Stimulated activated CD8-positive, alpha-beta memory T cell treated with anti-CD3 and anti-CD28 coated beads, Interleukin-12 subunit alpha, Interleukin-12 subunit beta, amount 100 ng/mL, for 1 hour (primary cell): ENCODE measurements around the gene CAMK4.
"Not testable (repeated sequence)": the region's sequence is repeated elsewhere in the genome, so short reads cannot be mapped to it uniquely, and the experiment has no call there.

Experiments used
- DNase-seq: peaks from one replicate; pipeline ENCODE4 v3.0.0-alpha.2; 2020; ENCODE audit warnings: low read depth

CAMK4 gene

DNA sequence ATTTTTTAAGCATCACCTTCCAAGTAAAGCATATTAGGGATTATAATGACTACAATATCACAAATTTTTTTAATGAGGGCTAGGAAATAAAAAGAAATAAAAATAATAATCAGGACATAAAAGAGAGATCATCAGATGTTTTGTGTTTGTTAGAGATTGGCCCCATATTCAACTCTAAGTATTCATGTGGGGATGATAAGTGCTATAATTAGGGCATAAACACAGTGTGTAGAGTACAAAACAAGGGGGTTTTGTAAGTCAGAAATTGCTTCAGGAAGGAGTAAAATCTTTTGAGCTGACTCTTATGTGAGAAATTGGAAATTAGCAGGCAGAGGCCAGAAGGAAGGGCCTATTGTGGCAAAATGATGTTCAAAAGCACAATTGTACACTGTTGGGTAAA is 160.9 kb downstream of the CAMK4 start:
- no peak for DNase-seq

DNA sequence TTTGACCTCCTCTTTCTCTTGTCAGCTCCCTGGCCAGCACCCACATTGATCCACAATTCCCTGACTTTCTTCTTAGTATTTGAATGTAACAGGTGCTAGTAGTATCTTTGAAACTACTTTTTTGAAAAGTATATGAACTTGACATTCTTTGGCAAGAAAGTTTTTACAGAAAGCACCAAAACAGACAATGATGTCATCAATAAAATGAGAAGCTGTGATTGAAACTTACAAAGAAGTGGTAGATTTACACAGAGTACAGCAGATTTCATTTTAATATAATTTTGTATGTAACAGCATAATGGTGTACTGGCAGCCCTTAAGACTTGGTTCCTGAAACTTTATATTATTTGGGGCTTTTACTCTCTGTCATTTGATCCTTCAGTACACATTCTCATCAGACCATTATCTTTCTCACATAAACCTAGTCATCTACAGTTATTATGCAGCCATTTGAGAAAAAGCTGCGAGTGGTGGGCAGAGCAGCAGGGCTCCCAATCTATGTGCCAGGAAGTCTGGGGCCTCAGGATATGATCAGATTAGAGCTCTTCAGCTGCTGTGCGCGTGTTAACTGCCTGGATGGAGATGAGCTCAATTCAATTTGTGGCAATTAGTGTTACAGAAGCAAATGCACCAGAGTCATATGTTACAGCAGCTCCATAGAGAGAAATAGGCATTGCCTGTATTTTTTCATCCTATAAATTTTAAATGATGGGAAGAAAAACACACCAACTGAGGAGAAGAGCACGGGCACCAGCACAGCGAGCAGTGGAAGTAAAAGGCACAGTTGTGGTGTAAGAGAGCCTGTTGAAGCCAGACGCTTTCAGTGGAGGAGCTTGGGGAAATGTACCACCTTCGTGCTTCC is 162.0 kb downstream of the CAMK4 start:
- DNase-seq = no peak

DNA sequence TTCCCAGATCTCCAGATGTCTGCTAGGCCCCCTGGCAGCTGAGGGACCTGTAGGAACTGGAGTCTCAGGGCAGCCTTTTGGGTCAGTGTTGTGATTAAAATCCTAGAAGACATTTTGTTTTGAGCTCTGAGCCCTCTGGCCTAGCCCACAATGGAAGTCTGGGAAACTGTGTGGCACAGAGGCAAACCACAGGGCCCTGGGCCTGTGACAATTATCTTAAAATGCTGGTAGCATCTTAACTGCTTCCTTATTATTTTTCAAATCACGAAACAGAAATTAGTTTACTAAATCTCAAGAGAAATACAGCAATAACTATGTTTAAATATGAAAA is 162.6 kb downstream of the CAMK4 start:
- no peak for DNase-seq

DNA sequence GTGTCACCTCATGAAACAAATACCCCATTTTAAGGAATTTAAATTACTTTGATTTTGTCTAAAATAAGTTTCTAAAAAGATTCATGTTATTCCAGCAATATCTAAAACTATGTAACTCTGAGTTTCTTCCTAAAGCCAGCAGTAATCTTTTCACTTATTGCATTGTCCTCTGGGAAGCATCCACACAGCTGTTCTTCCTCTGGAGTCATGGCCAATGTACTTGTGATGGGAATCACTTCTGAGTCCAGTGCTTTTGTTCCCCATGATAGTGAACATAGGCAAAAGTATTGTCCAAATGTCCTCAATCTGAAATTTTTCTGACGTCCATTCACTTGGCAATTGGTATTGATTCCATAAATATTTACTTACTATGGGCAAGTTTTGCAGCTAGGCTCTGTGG is 163.2 kb downstream of the CAMK4 start:
- no peak for DNase-seq

DNA sequence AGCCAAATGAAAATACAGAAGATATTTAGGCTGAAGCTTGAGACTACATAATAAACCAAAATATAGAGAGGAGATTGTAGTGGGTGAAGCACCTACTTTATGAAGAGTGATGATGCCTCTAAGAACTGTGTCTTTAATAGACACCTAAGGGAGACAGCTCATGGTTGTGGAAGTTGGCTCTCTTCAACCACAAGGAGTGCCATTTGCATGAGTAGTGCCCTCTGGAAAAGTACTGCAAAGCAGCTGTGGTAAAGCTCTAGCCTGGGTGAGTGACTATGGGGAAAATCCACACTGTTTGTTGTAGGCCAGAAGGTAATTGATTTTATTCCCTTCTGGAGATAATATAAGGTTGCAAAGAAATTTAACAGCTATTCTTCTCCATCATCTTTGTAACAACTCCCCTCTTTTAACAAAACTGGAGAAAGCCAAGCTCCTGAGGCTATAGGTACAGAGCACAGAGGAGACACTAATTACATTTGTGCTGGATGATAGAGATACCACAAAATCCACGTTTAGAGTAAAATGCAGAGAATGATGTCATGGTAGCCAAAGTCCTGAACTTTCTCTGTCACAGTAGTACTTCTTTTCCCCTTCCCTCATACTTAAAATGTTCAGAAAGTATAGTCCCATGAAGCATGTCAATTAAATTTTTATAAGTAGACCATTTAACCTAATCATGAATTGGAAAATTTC is 165.4 kb downstream of the CAMK4 start:
- DNase-seq = no peak

DNA sequence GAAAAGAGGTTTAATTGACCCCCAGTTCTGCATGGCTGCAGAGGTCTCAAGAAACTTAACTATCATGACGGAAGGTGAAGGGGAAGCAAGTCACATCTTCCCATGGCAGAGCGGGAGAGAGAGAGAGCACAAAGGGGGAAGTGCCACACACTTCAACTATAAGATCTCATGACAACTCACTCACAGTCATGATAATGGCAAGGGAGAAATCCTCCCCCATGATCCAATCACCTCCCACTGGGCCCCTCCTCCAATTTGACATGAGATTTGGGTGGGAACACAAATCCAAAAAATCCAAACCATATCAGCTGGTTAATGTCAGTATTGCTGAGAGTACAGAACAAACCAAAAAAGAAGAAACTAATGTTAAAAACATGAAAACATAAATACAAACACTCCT is 168.0 kb downstream of the CAMK4 start:
- no peak for DNase-seq

DNA sequence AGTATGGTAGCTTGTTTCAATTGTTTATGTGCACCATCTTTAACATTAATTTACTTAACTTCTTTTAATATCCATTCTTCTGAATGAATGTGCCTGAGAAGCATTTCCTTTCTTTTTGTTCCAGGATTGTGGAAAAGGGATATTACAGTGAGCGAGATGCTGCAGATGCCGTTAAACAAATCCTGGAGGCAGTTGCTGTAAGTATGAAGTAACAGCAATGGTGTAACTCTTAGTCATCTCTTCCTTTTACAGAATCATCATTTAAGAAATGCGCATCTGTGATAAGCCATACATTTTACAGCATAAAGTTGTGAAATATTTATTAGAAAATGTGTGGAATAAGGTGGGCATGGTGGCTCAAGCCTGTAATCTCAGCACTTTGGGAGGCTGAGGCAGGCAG is 170.4 kb downstream of the CAMK4 start:
- no peak for DNase-seq

DNA sequence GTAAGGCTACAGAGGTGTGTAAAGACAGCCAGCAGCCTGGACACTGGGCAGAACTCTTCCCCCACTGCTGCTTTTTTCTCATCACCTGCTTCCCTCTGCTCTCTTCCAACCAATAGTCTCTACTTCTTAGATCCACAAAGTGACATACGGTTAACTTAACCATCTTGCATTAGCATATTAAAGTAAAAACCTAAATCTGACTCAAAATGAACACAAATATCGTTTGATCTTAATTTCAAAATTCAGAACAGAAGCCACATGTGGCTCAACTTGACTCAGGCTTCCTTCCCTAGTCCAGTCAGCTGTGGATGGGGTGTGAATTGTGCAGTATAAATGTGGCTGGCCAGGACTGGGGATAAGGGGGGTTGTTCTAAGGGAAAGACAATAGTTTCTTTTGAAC is 173.8 kb downstream of the CAMK4 start:
- no peak for DNase-seq

DNA sequence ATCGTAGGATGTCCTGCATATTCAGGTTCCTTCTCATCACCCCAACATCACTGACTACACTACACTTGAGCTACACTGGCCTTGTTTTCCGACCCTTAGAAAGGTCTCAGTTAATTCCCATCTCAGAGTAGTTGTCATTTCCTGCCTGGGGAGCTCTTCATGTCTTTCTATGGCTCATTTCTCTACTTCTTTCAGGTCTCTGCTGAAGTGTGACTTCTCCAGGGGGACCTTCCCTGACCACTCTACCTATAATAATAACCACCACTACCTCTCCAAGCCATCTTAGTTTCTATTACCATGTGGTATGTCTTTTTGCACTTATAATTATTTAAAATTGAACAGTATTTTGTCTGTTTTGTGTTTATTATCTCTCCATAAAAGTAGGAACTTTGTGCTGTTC is 174.9 kb downstream of the CAMK4 start:
- no peak for DNase-seq

DNA sequence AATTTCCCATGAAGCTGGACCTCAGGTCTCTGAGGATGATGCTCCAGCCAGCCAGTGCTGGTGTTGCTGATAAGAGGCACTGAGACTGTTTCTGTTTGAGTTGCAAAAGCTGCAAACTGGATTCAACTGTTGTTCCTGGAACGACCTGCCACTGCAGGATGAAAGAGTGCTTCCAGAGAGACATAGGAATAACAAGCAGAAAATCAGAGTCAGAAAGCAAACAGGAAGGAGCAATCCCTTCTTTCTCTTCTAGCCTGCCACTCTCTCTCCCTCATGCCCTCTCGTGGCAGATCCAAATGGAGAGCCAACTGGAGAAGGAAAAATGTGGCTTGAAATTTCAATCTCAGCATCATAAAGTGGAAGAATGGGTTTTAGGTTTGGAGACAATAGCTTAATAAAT is 177.7 kb downstream of the CAMK4 start:
- no peak for DNase-seq

DNA sequence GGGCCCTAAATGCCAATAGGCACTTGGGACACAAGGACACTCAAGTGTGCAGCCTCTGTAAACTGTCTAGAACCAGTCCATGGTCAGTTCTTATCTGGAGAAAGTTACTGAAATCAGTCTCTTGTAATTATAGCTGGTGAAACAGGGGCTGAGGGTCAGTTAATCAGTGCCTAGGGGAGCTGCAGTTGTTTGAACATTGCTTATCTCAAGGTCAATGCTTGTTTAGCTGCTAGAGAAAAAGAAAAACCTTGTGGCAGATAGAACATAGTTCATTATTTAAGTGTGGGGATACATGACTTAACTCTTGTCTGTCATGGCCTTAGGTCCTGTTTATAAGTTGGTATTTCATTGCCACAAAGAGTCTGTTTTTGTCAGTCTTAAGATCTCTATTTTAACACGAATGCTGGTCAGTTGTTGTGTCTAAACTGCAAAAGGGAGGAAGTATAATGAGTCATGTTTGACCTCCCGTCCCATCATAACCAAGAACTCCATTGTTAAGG is 180.1 kb downstream of the CAMK4 start:
- DNase-seq = no peak

DNA sequence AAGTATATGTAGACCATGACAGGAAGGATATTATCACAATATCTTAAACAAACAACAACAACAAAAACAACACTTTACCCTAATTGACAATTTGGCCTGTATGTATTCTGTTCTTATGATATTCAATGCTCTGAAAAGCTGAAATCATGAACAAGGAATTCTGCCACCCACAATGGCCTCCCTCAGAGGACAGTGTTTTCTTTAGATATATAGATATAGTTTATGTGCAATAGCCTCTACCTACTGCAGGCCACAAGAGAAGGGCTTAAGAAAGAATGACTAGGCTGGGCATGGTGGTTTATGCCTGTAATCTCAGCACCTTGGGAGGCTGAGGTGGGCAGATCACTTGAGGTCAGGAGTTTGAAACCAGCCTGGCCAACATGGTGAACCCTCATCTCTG is 183.4 kb downstream of the CAMK4 start:
- no peak for DNase-seq

DNA sequence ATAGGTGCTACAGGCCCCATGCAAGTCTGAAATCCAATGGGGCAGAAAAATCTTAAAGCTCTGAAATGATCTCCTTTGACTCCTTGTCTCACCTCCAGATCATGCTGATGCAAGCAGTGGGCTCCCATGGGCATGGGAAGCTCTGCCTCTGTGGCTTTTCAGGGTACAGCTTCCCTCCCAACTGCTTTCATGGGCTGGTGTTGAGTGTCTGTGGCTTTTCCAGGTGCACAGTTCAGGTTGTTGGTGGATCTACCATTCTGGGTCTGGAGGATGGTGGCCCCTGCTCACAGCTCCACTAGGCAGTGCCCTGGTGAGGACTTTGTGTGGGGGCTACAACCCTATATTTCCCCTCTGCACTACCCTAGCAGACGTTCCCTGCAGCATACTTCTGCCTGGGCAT is 184.6 kb downstream of the CAMK4 start:
- DNase-seq = no peak

DNA sequence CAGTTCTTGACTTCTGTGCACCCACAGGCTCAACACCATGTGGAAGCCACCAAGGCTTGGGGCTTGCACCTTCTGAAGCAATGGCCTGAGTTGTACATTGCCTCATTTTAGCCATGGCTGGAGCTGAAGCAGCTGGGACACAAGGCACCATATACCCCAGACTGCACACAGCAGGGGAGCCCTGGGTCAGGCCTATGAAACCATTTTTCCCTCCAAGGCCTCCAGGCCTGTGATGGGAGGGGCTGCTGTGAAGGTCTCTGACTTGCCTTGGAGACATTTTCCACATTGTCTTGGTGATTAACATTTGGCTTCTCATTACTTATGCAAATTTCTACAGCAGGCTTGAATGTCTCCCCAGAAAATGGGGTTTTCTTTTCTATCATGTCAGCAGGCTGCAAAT is 185.1 kb downstream of the CAMK4 start:
- DNase-seq = not testable (repeated sequence)

DNA sequence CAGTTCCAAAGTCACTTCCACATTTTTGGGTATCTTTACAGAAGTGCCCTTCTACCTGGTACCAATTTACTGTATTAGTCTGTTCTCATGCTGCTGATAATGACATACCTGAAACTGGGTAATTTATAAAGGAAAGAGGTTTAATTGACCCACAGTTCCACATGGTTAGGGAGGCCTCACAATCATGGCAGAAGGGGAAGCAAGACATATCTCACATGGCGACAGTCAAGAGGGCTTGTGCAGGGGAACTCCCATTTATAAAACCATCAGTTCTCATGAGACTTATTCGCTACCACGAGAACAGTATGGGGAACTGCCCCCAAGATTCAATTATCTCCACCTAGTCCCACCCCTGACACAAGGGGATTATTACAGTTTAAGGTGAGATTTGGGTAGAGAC is 185.9 kb downstream of the CAMK4 start:
- not testable (repeated sequence) for DNase-seq

DNA sequence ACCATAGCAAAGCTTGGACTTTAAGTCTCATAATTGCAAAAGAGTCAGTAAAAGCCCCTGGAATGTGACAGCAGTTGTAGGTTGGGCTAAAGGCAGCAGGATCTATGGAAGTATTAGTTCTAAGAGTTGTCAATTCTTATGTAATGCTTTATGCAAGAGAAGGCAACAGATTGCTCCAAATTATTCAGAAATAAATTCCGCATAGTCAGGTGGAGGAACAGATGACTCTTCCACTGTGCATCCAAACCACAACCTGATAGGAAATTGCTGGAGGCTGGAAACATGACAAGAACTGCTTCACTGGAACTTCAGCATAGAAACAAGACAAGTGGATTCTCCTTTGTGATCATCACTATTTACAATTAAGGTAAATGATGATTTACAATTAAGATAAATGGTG is 187.1 kb downstream of the CAMK4 start:
- no peak for DNase-seq

DNA sequence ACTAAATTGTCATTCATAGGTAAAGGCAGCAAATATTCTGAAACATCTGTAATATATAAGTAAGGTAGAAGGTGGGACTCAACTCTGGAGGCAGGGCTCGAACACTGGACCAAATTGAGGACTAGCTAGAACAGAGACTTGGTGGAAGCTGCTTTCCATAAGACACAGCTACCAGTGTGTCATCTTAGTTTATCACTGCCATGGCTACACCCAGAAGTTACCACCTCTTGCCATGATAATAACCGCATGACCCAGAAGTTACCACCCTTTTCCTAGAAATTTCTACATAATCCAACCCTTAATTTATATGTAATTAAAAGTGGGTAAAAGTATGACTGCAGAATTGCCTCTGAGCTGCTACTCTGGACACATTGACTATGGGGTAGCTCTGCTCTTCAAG is 188.4 kb downstream of the CAMK4 start:
- DNase-seq = no peak

DNA sequence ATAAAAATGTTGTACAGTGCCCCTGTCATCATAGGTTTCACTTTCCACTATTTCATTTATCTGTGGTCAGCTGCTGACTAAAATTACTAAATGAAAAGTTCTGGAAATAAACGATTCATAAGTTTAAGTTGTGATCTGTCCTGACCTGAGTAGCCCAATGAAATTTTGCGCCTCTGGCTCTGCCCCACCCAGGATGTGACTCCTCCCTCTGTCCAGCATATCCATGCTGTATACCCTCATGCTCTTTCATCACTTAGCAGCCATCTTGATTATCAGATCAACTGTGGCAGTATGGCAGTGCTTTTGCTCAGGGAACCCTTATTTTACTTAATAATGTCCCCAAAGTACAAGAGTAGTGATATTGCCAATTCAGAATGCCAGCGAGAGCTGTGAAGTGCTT is 190.9 kb downstream of the CAMK4 start:
- no peak for DNase-seq

DNA sequence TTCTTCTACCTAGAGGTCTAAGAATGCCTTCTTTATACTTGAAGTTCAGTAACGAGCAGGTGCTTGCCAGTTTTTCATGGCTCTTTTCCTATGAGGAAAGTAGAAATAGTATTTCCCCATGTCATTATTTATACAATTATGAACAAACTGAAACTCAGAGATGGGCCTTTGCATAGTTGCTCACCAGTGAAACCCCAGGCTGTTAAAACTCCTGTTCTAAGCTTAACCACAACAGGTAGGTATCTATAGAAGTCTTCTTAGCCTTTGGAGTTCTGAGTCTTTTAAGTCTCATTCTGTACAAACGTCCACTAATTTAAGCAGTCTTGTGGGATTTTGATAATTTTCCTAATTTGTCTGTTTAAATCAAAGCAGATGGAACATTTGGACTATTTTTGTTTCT is 198.1 kb downstream of the CAMK4 start:
- no peak for DNase-seq

DNA sequence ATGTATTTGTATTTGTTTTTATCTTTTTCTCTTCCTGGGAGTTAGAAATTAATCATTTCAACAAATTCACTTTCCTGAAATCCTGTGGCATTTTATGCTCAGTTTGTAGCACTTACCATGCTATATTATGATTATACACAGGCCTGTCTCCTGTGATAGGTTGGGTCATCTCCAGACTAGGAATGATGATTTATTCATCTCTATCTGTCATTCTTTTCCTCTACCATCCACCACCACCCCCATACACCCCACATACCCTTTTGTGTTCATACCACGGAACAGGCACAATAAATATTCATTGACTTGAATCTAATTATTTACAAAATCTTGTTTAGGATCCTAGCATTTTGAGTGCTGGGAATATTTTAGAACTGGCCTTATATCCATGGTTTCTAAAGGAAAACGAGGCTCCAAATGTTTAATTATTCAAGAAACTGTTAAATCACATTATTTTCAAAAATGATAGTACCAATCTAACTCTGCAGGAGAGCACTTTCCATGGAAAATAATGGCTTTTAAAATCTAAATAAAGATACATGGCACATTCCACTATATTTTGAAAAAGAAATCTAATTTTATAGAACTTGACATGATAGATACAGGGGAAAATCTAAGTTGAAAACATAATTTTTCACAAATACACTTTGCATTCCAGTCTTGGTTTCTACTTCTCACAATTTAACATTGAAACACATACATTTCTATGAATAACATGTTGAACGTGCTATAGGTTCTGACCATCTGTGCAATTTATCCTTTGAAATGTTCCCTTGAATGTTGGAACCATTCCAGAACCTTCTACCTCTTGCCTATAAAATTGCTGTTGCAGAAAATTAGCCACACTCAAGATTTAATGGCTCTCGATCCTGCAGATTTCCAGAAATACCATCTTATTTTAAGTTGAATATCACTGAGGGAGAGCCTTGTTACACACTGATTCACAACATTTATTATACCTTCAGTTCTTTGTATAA is 198.8 kb downstream of the CAMK4 start:
- no peak for DNase-seq

DNA sequence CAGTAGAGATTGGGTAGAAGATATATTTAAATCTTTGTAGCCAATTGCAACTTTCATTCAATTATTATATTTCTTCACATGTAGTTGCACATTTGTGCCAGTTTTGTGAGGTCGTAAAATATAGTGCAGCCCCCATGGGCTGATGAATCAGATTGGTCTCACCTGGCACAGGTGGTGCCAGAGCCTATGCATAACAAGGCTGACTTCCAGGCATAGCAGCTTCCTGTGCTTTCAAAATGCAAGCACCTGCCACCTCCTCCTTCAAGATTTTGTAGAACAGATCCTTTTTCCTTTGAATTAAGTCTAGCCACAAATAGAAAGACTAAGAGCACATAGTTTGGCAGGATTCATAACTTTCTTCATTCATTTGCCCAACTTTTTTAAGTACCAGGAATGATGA is 201.0 kb downstream of the CAMK4 start:
- no peak for DNase-seq

DNA sequence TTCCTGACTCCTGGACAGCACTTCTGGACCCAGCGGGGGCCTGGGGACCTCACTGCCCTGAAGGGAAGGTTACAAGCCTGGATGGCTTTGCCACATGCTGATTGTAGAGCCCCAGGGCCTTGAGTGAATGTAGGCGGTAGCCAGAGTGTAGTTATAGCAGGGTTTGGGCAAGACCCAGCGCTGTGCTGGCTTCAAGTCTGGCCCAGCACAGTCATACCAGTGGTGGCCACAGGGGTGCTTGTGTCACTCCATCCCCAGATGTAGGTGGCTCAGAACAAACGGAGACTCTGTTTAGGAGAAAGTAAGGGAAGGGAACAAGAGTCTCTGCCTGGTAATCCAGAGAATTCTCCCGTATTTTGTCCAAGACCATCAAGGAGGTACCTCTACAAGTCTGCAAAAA is 203.6 kb downstream of the CAMK4 start:
- DNase-seq = no peak
